Measurements from ENCODE around the gene APOL3. TPM values are rescaled to one million over a fixed set of nuclear protein-coding genes. Genes with fewer than 3 reads are reported as not detected.

Gene APOL3
- total RNA-seq, 1 experiment from 2014 or later: 19.3 TPM

GRCh38 chr22:36104988-36105387 lies 55.6 kb downstream of the APOL3 start:
- Histone ChIP-seq H3K36me3 (ENCODE audit: low read depth) (no peaks in the 10 kb centered on the region), H3K79me2 (ENCODE audit: low read depth) (no peaks in the 10 kb centered on the region), H3K9me3 (ENCODE audit: insufficient read depth, low read depth) (no peaks in the 10 kb centered on the region), H3K27ac (no peak overlapping the region), H4K20me1 (ENCODE audit: insufficient read depth) (no peaks in the 10 kb centered on the region), H3K4me3 (no peak overlapping the region), H2AFZ (no peak overlapping the region), H3K9me2 (ENCODE audit: insufficient read depth) (no peaks in the 10 kb centered on the region), H3K27me3 (ENCODE audit: insufficient read depth, low read depth) (no peaks in the 10 kb centered on the region), H3F3A (ENCODE audit: insufficient read depth, low read depth) (no peaks in the 10 kb centered on the region), H3K4me1 (replicated peaks; ENCODE audit: insufficient read depth) (no peaks in the 10 kb centered on the region), H3K4me2 (no peak overlapping the region)
- ChIA-PET POLR2A (ENCODE audit: unreplicated experiment) (no interaction called here), CTCF (no interaction called here)
- no TSS peak for BruUV-seq (replicated peaks)
- no peak for DNase-seq
- TF ChIP-seq CTCF (conservative IDR thresholded peaks at IDR 0.05) (no peak), EZH2 (IDR thresholded peaks at IDR 0.05; ENCODE audit: low read depth) (no peak)
- intact Hi-C loops (cut with micrococcal nuclease; ENCODE audit: unreplicated experiment): no loop called here

GRCh38 chr22:36104435-36104834 lies 56.1 kb downstream of the APOL3 start:
- TF ChIP-seq EZH2 (IDR thresholded peaks at IDR 0.05; ENCODE audit: low read depth): no peak
- no peak for TF ChIP-seq CTCF (conservative IDR thresholded peaks at IDR 0.05)
- POLR2A ChIA-PET (ENCODE audit: unreplicated experiment): no interaction called here
- no peak overlapping the region for H3K4me2 ChIP-seq
- H3K36me3 ChIP-seq (ENCODE audit: low read depth): no peaks in the 10 kb centered on the region
- intact Hi-C loops (cut with micrococcal nuclease; ENCODE audit: unreplicated experiment): no loop called here
- no peaks in the 10 kb centered on the region for H3K79me2 ChIP-seq (ENCODE audit: low read depth)
- no peaks in the 10 kb centered on the region for H3K4me1 ChIP-seq (replicated peaks; ENCODE audit: insufficient read depth)
- BruUV-seq (replicated peaks): no TSS peak
- H3K4me3 ChIP-seq: no peak overlapping the region
- no peaks in the 10 kb centered on the region for H3F3A ChIP-seq (ENCODE audit: insufficient read depth, low read depth)
- H2AFZ ChIP-seq: no peak overlapping the region
- H3K9me3 ChIP-seq (ENCODE audit: insufficient read depth, low read depth): no peaks in the 10 kb centered on the region
- no peaks in the 10 kb centered on the region for H4K20me1 ChIP-seq (ENCODE audit: insufficient read depth)
- no peaks in the 10 kb centered on the region for H3K27me3 ChIP-seq (ENCODE audit: insufficient read depth, low read depth)
- H3K9me2 ChIP-seq (ENCODE audit: insufficient read depth): no peaks in the 10 kb centered on the region
- no peak overlapping the region for H3K27ac ChIP-seq
- no peak for DNase-seq
- CTCF ChIA-PET: no interaction called here

- no peak for DNase-seq
- Histone ChIP-seq H3K4me1 (replicated peaks; ENCODE audit: insufficient read depth) (no peaks in the 10 kb centered on the region), H3K9me3 (ENCODE audit: insufficient read depth, low read depth) (no peaks in the 10 kb centered on the region), H2AFZ (no peak overlapping the region), H3K27me3 (ENCODE audit: insufficient read depth, low read depth) (no peaks in the 10 kb centered on the region), H3K27ac (no peak overlapping the region), H3K79me2 (ENCODE audit: low read depth) (no peaks in the 10 kb centered on the region), H3K36me3 (ENCODE audit: low read depth) (no peaks in the 10 kb centered on the region), H3F3A (ENCODE audit: insufficient read depth, low read depth) (no peaks in the 10 kb centered on the region), H4K20me1 (ENCODE audit: insufficient read depth) (no peaks in the 10 kb centered on the region), H3K9me2 (ENCODE audit: insufficient read depth) (no peaks in the 10 kb centered on the region), H3K4me2 (no peak overlapping the region), H3K4me3 (no peak overlapping the region)
- ChIA-PET CTCF (no interaction called here), POLR2A (ENCODE audit: unreplicated experiment) (no interaction called here)
- intact Hi-C loops (cut with micrococcal nuclease; ENCODE audit: unreplicated experiment): no loop called here
- no TSS peak for BruUV-seq (replicated peaks)
- TF ChIP-seq EZH2 (IDR thresholded peaks at IDR 0.05; ENCODE audit: low read depth): no peak
- TF ChIP-seq CTCF (conservative IDR thresholded peaks at IDR 0.05): no peak
Observed at GRCh38 chr22:36103891-36104290, 56.7 kb downstream of the APOL3 start.

All from PC-9 (cell line).